HEK293T (cell line): Measurements from ENCODE around the gene PSMB7.

Experiments
- CTCF ChIA-PET: fragments of 350-600 bp; formaldehyde crosslinking; extraction: SDS; loops from one replicate; lab custom pipeline; 2021; ENCODE audit warnings: antibody characterized with exemption, inconsistent platforms; lab: Yijun Ruan, JAX
- POLR2A ChIA-PET: fragments of 350-600 bp; formaldehyde crosslinking; extraction: SDS; loops from one replicate; lab custom pipeline; 2020; ENCODE audit warnings: antibody characterized with exemption, inconsistent platforms; lab: Yijun Ruan, JAX
- DNase-seq: peaks from one replicate; pipeline ENCODE4 v3.0.0; 2012; ENCODE audit warnings: mixed read lengths; ENCODE audit errors: extremely low spot score
- ARNT ChIP-seq: fragments of 450-650 bp; IDR thresholded peaks from 2 replicates; pipeline ENCODE4 v1.6.1; 2017; ENCODE audit warnings: mild to moderate bottlenecking
- BHLHE40 ChIP-seq: fragments of 450-650 bp; IDR thresholded peaks from 2 replicates; pipeline ENCODE4 v1.6.1; 2016; ENCODE audit warnings: mild to moderate bottlenecking, moderate library complexity, borderline replicate concordance
- CTBP1 ChIP-seq: fragments of 450-650 bp; IDR thresholded peaks from 2 replicates; pipeline ENCODE4 v1.6.1; 2016; ENCODE audit warnings: borderline replicate concordance
- ELF4 ChIP-seq: fragments of 450-650 bp; IDR thresholded peaks from 2 replicates; pipeline ENCODE4 v1.6.1; 2017; ENCODE audit warnings: antibody characterized with exemption
- FOXA1 ChIP-seq: fragments of 450-650 bp; IDR thresholded peaks from 2 replicates; pipeline ENCODE4 v1.6.1; 2016; ENCODE audit warnings: mild to moderate bottlenecking
- FOXK2 ChIP-seq: fragments of 450-650 bp; IDR thresholded peaks from 2 replicates; pipeline ENCODE4 v1.6.1; 2016; ENCODE audit warnings: mild to moderate bottlenecking
- FOXM1 ChIP-seq: fragments of 450-650 bp; IDR thresholded peaks from 2 replicates; pipeline ENCODE4 v1.6.1; 2017; ENCODE audit warnings: mild to moderate bottlenecking, borderline replicate concordance
- HDGF ChIP-seq: fragments of 450-650 bp; IDR thresholded peaks from 2 replicates; pipeline ENCODE4 v1.6.1; 2017; ENCODE audit warnings: antibody characterized with exemption, borderline replicate concordance
- L3MBTL2 ChIP-seq: fragments of 450-650 bp; conservative IDR thresholded peaks from 2 replicates; pipeline ENCODE4 v1.6.1; 2016; ENCODE audit warnings: mild to moderate bottlenecking
- LEF1 ChIP-seq: fragments of 450-650 bp; IDR thresholded peaks from 2 replicates; pipeline ENCODE4 v1.6.1; 2017; ENCODE audit warnings: mild to moderate bottlenecking, borderline replicate concordance
- NFRKB ChIP-seq: fragments of 450-650 bp; IDR thresholded peaks from 2 replicates; pipeline ENCODE4 v1.6.1; 2016; ENCODE audit warnings: mild to moderate bottlenecking, moderate library complexity
- PKNOX1 ChIP-seq: fragments of 450-650 bp; IDR thresholded peaks from 2 replicates; pipeline ENCODE4 v1.6.1; 2016
- SP1 ChIP-seq: fragments of 450-650 bp; IDR thresholded peaks from 2 replicates; pipeline ENCODE4 v1.6.1; 2017
- SUZ12 ChIP-seq: fragments of 450-650 bp; IDR thresholded peaks from 2 replicates; pipeline ENCODE4 v1.6.1; 2016; ENCODE audit warnings: mild to moderate bottlenecking
- TARDBP ChIP-seq: fragments of 450-650 bp; IDR thresholded peaks from 2 replicates; pipeline ENCODE4 v1.6.1; 2016
- ZNF384 ChIP-seq: fragments of 450-650 bp; IDR thresholded peaks from 2 replicates; pipeline ENCODE4 v1.6.1; 2016

PSMB7 gene

GRCh38 chr9:124454791-124455443 lies 39.7 kb upstream of the PSMB7 start:
- ChIA-PET POLR2A (no interaction called here), CTCF (interaction anchor here (0.7 kb wide), 1 partner anchor 7 kb away, joined by 6 read pairs; no protein-coding TSS in a partner anchor)
- DNase-seq = no peak

GRCh38 chr9:124454296-124454695 lies 39.1 kb upstream of the PSMB7 start:
- POLR2A ChIA-PET = no interaction called here
- CTCF ChIA-PET = no interaction called here
- no peak for TF ChIP-seq PKNOX1
- no peak for TF ChIP-seq CTBP1
- TF ChIP-seq HDGF = no peak
- TF ChIP-seq LEF1 = no peak

More at GRCh38 chr9:124454791-124455443, 39.7 kb upstream of the PSMB7 start:
- TF ChIP-seq BHLHE40 (no peak), CTBP1 (no peak), FOXM1 (no peak), LEF1 (no peak), HDGF (no peak), ARNT (no peak), SP1 (no peak), FOXK2 (no peak), TARDBP (no peak), NFRKB (no peak), FOXA1 (no peak)

GRCh38 chr9:124453586-124454191 lies 38.4 kb upstream of the PSMB7 start:
- no peak for DNase-seq
- TF ChIP-seq NFRKB (no peak), ZNF384 (no peak), TARDBP (no peak), PKNOX1 (no peak), HDGF (no peak), BHLHE40 (no peak), ARNT (no peak), CTBP1 (no peak)
- CTCF ChIA-PET = no interaction called here
- POLR2A ChIA-PET = no interaction called here

More at GRCh38 chr9:124454296-124454695, 39.1 kb upstream of the PSMB7 start:
- DNase-seq = no peak

GRCh38 chr9:124452841-124453585 lies 37.8 kb upstream of the PSMB7 start:
- POLR2A ChIA-PET = no interaction called here
- CTCF ChIA-PET = no interaction called here
- no peak for TF ChIP-seq SUZ12
- no peak for DNase-seq

- ChIA-PET POLR2A (no interaction called here), CTCF (no interaction called here)
- DNase-seq = no peak
- TF ChIP-seq CTBP1 (no peak), BHLHE40 (no peak), FOXM1 (no peak), NFRKB (no peak), ELF4 (no peak), FOXA1 (no peak), ARNT (no peak), LEF1 (no peak), HDGF (no peak), PKNOX1 (no peak), ZNF384 (no peak), FOXK2 (no peak), SP1 (no peak), TARDBP (no peak), L3MBTL2 (no peak), SUZ12 (no peak)
These were observed 37.1 kb upstream of the PSMB7 start for GRCh38 chr9:124452326-124452725.

GRCh38 chr9:124450931-124451661 lies 35.9 kb upstream of the PSMB7 start:
- DNase-seq = no peak
- ChIA-PET CTCF (no interaction called here), POLR2A (no interaction called here)
- TF ChIP-seq FOXA1 = no peak
- TF ChIP-seq BHLHE40 = no peak
- TF ChIP-seq FOXM1 = no peak
- no peak for TF ChIP-seq ZNF384
- TF ChIP-seq TARDBP = no peak
- no peak for TF ChIP-seq LEF1
- TF ChIP-seq SP1 = no peak
- TF ChIP-seq FOXK2 = no peak
- TF ChIP-seq HDGF = no peak
- TF ChIP-seq ELF4 = no peak
- no peak for TF ChIP-seq SUZ12
- TF ChIP-seq PKNOX1 = no peak
- no peak for TF ChIP-seq NFRKB
- TF ChIP-seq ARNT = no peak
- no peak for TF ChIP-seq CTBP1
